ENCODE measurements around the gene PSMD12.
"Not testable (repeated sequence)": the region's sequence is repeated elsewhere in the genome, so short reads cannot be mapped to it uniquely, and the experiment has no call there.

Gene PSMD12

DNA sequence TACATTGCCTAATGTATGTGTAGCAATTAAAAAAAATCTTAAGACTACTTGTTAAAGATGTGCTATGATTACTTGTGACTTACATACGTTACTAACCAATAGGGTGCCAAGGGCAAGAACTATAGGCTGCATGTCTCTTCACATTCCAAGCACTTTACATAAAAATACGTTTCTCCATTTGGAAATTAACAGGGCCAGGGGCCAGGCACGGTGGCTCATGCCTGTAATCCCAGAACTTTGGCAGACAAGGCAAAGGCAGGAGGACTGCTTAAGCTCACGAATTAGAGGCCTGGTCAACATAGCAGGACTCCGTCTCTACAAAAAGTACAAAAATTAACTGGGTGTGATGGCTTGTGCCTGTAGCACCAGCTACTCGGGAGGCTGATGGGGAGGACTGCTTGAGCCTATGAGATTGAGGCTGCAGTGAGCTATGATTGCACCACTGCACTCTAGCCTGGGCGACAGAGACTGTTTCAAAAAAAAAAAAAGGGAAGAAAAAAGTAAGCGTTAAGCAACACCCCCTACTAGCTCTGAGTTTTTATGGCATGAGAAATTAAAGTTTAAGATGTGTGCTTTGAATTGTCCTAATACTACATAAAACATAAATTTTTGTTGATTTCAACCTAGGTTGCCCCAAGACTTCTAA lies 12.3 kb downstream of the PSMD12 start:
- no peak for DNase-seq (ENCODE audit: low spot score)

DNA sequence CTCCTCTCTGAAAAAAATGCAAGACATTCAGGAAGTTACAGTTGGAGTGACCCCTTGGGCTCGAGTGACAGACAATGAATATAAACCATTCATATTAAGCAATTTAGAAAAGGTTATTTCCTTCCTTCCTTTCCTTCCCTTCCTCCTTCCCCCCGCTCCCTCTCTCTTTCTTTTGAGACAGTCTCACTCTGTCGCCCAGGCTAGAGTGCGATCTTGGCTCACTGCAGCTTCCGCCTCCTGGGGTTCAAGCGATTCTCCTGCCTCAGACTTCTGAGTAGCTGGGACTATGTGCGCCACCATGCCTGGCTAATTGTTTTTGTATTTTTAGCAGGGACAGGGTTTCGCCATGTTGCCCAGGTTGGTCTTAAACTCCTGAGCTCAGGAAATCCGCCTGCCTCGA lies 13.2 kb downstream of the PSMD12 start:
- no peak for DNase-seq (ENCODE audit: low spot score)

DNA sequence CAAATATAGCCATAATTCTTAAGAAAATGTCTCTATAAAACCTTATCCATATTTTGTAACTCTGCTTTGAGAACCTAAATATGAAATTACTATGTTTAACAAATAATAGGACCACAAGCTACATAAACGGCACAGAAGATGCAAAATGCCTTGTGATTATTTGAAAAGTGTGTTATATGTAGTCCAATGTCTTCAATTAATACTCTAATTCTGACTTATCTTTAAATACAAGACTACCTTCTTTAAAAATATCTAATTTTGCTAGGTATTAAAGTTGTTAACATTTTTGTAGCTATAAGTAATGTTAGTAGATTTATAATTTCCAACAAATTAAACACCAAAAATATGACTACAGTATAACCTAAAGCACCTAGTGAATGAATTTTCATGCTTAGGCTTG lies 17.0 kb downstream of the PSMD12 start:
- no peak for DNase-seq (ENCODE audit: low spot score)

DNA sequence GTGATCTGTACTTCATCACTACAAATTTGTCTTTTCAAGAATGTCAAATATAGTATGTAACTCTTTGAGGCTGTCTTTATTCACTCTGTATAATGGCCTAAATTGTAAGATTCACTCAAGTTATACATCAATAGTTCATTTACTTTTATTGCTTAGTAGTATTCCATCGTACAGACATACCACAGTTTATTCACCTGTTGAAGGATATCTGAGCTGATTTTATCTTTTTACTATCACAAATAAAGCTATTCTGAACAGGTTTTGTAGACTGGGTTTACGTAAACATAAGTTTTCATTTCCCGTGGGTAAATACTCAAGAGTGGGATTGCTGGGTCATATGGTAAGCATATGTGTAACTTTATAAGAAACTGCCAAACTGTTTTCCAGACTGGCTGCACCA lies 18.6 kb downstream of the PSMD12 start:
- DNase-seq (ENCODE audit: low spot score), result no peak

DNA sequence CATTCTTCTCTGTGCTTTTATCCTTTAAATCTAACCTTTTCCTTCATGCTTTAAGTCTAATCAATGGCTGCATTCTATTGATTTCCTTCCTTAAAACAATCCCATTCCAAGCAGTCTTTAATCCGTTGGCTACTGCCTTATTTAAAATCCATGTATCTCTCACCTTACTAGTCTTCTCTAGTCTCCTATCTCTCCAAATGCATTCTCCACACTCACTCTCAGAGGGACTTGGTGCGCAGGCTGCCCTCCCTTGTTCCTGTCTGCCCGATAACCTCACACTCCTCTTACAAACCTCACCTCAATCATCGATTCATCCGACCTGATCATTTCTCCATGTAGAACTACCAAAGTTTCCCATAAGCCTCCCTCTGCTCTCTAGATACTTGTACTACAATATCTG lies 23.1 kb downstream of the PSMD12 start:
- DNase-seq (ENCODE audit: low spot score), result no peak

GRCh38 chr17:67338353-67338752 lies 28.0 kb downstream of the PSMD12 start:
- DNase-seq (ENCODE audit: low spot score), result not testable (repeated sequence)

GRCh38 chr17:67336859-67337258 lies 29.5 kb downstream of the PSMD12 start:
- DNase-seq (ENCODE audit: low spot score), result no peak

- DNase-seq (ENCODE audit: low spot score), result no peak
These were observed 31.0 kb downstream of the PSMD12 start for GRCh38 chr17:67335245-67335835.

DNA sequence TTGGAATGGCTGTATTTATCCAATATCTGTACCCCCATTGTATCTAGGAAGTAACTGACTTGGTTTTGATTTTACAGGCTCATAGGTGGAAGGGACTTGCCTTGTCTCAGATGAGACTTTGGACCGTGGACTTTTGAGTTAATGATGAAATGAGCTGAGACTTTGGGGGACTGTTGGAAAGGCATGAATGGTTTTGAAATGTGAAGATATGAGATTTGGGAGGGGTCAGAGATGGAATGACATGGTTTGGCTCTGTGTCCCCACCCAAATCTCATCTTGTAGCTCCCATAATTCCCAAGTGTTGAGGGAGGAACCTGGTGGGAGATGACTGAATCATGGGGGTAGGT lies 34.2 kb downstream of the PSMD12 start:
- DNase-seq (ENCODE audit: low spot score), result not testable (repeated sequence)

- DNase-seq (ENCODE audit: low spot score), result not testable (repeated sequence)
These were observed 34.8 kb downstream of the PSMD12 start for GRCh38 chr17:67331381-67332161.

GRCh38 chr17:67328026-67328425 lies 38.4 kb downstream of the PSMD12 start:
- no peak for DNase-seq (ENCODE audit: low spot score)

- not testable (repeated sequence) for DNase-seq (ENCODE audit: low spot score)
These were observed 39.2 kb downstream of the PSMD12 start for GRCh38 chr17:67326959-67327745.

- DNase-seq (ENCODE audit: low spot score), result no peak
These were observed 39.9 kb downstream of the PSMD12 start for GRCh38 chr17:67326440-67326839.

- DNase-seq (ENCODE audit: low spot score), result no peak
These were observed 42.0 kb downstream of the PSMD12 start for GRCh38 chr17:67324330-67324729.

GRCh38 chr17:67323445-67323844 lies 42.9 kb downstream of the PSMD12 start:
- no peak for DNase-seq (ENCODE audit: low spot score)

- no peak for DNase-seq (ENCODE audit: low spot score)
These were observed 44.2 kb downstream of the PSMD12 start for GRCh38 chr17:67322042-67322787.

DNA sequence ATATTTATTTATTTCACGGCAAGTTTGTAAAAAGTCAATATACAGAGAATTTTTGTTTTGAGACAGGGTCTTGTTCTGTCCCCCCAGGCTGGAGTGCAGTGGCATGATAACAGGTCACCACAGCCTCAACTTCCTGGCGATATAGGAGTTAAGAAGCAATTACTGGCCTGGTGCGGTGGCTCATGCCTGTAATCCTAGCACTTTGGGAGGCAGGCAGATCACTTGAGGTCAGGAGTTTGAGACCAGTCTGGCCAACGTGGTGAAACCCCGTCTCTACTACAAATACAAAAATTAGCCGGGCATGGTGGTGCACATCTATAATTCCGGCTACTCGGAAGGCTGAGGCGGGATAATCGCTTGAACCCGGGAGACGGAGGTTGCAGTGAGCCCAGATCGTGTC lies 44.9 kb downstream of the PSMD12 start:
- DNase-seq (ENCODE audit: low spot score), result not testable (repeated sequence)

DNA sequence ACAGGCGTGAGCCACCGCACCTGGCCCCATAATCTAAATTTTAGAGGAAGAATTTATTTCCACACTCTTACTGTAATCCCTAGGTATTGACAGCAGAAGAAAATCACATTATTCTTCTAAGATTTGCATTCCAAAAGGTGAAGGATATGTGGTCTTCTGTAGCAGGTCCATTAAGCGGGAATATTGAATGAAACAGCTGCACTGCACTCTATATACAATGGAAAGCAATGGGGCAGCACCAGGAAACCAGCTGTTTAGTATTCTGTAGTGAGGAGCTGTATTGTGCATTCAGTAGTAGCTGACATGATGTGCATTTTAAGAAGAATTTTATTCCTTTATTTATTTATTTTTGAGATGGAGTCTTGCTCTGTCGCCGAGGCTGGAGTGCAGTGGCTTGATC lies 49.6 kb downstream of the PSMD12 start:
- DNase-seq (ENCODE audit: low spot score), result no peak

DNA sequence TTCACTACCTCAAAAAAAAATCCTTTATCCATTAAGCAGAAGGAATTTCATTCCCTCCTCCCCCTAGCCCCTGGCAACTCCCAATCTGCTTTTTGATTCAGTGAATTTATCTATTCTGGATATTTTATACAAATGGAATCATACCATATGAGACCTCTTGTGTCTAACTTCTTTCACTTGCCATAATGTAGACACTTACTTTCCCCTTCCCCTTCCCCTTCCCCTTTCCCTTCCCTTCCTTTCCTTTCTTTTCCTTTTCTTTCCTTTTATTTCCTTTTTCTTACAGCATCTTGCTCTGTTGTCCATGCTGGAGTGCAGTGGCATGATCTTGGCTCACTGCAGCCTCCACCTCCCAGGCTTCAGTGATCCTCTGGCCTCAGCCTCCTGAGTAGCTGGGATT lies 50.5 kb downstream of the PSMD12 start:
- no peak for DNase-seq (ENCODE audit: low spot score)

GRCh38 chr17:67312265-67312664 lies 54.1 kb downstream of the PSMD12 start:
- DNase-seq (ENCODE audit: low spot score), result no peak

DNA sequence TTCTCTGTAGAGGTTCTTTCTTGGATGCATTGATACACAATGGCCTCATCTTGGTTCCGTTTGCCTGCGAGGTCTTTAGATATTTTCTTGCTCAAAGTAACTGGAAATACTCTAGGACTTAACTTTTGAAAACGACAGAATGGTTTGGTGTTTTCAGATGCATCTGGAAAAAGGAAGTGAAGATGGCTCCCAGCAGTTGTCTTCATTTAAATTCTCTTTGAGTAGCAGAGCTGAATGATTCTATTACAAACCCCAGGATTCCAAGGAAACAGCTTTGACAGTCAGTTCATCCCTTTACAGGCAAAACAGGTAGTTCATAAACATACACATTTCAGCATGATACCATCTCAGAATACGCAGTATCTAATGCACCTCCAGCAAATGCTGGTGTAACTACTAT lies 54.8 kb downstream of the PSMD12 start:
- no peak for DNase-seq (ENCODE audit: low spot score)

- no peak for DNase-seq (ENCODE audit: low spot score)
These were observed 56.0 kb downstream of the PSMD12 start for GRCh38 chr17:67310406-67310805.
